Measurements from ENCODE around the gene PPP1R3F.

The PPP1R3F gene

GRCh38 chrX:49277535-49277830 is 7.9 kb downstream of the PPP1R3F start:
- no peaks in the 10 kb centered on the region for H3K9me2 ChIP-seq (replicated peaks; ENCODE audit: insufficient read depth, low read length)
- TF ChIP-seq EZH2phosphoT487 (conservative IDR thresholded peaks at IDR 0.05; ENCODE audit: low read length) (no peak), CTCF (IDR thresholded peaks at IDR 0.05; ENCODE audit: insufficient read depth, low read length, poor library complexity, severe bottlenecking) (no peak)
- no peaks in the 10 kb centered on the region for H3K36me3 ChIP-seq (ENCODE audit: low read length)
- H3K4me2 ChIP-seq (ENCODE audit: low read depth, low read length, poor library complexity, severe bottlenecking), result no peak overlapping the region
- no peak overlapping the region for H3K27ac ChIP-seq (ENCODE audit: low read depth, low read length)
- H3K9ac ChIP-seq (ENCODE audit: low read length), result no peak overlapping the region
- no peak overlapping the region for H3K4me3 ChIP-seq (ENCODE audit: insufficient read depth, low read length, poor library complexity, severe bottlenecking)
- no peaks in the 10 kb centered on the region for H3K9me3 ChIP-seq (ENCODE audit: insufficient read depth, low read length)
- no peaks in the 10 kb centered on the region for H3F3A ChIP-seq (ENCODE audit: insufficient read depth)
- H2AFZ ChIP-seq (ENCODE audit: low read depth, low read length, severe bottlenecking), result no peak overlapping the region
- no peaks in the 10 kb centered on the region for H4K20me1 ChIP-seq (ENCODE audit: low read depth, low read length)
- H3K27me3 ChIP-seq (ENCODE audit: low read length), result no peaks in the 10 kb centered on the region
- no peaks in the 10 kb centered on the region for H3K79me2 ChIP-seq (ENCODE audit: insufficient read depth, low read length)

- Histone ChIP-seq H3K4me2 (ENCODE audit: low read depth, low read length, poor library complexity, severe bottlenecking) (no peak overlapping the region), H3K4me3 (ENCODE audit: insufficient read depth, low read length, poor library complexity, severe bottlenecking) (no peak overlapping the region), H3K79me2 (ENCODE audit: insufficient read depth, low read length) (no peaks in the 10 kb centered on the region), H3K36me3 (ENCODE audit: low read length) (no peaks in the 10 kb centered on the region), H3K9me2 (replicated peaks; ENCODE audit: insufficient read depth, low read length) (no peaks in the 10 kb centered on the region), H3K27ac (ENCODE audit: low read depth, low read length) (no peak overlapping the region), H2AFZ (ENCODE audit: low read depth, low read length, severe bottlenecking) (no peak overlapping the region), H4K20me1 (ENCODE audit: low read depth, low read length) (no peaks in the 10 kb centered on the region), H3K27me3 (ENCODE audit: low read length) (no peaks in the 10 kb centered on the region), H3F3A (ENCODE audit: insufficient read depth) (no peaks in the 10 kb centered on the region), H3K9ac (ENCODE audit: low read length) (no peak overlapping the region), H3K9me3 (ENCODE audit: insufficient read depth, low read length) (no peaks in the 10 kb centered on the region)
- no peak for TF ChIP-seq CTCF (IDR thresholded peaks at IDR 0.05; ENCODE audit: insufficient read depth, low read length, poor library complexity, severe bottlenecking)
- no peak for TF ChIP-seq EZH2phosphoT487 (conservative IDR thresholded peaks at IDR 0.05; ENCODE audit: low read length)
Measured at GRCh38 chrX:49278081-49278480, 8.5 kb downstream of the PPP1R3F start.

GRCh38 chrX:49282647-49283011 is 13.0 kb downstream of the PPP1R3F start:
- H2AFZ ChIP-seq (ENCODE audit: low read depth, low read length, severe bottlenecking), result no peak overlapping the region
- TF ChIP-seq CTCF (IDR thresholded peaks at IDR 0.05; ENCODE audit: insufficient read depth, low read length, poor library complexity, severe bottlenecking), result no peak
- no peak for TF ChIP-seq EZH2phosphoT487 (conservative IDR thresholded peaks at IDR 0.05; ENCODE audit: low read length)
- no peak overlapping the region for H3K4me2 ChIP-seq (ENCODE audit: low read depth, low read length, poor library complexity, severe bottlenecking)
- no peaks in the 10 kb centered on the region for H3K9me2 ChIP-seq (replicated peaks; ENCODE audit: insufficient read depth, low read length)
- H3K9ac ChIP-seq (ENCODE audit: low read length), result no peak overlapping the region
- H3K9me3 ChIP-seq (ENCODE audit: insufficient read depth, low read length), result no peaks in the 10 kb centered on the region
- no peaks in the 10 kb centered on the region for H3F3A ChIP-seq (ENCODE audit: insufficient read depth)
- no peak overlapping the region for H3K27ac ChIP-seq (ENCODE audit: low read depth, low read length)
- H3K4me3 ChIP-seq (ENCODE audit: insufficient read depth, low read length, poor library complexity, severe bottlenecking), result no peak overlapping the region
- H3K27me3 ChIP-seq (ENCODE audit: low read length), result no peaks in the 10 kb centered on the region
- H4K20me1 ChIP-seq (ENCODE audit: low read depth, low read length), result no peaks in the 10 kb centered on the region
- no peaks in the 10 kb centered on the region for H3K36me3 ChIP-seq (ENCODE audit: low read length)
- no peaks in the 10 kb centered on the region for H3K79me2 ChIP-seq (ENCODE audit: insufficient read depth, low read length)

GRCh38 chrX:49284212-49284611 is 14.6 kb downstream of the PPP1R3F start:
- Histone ChIP-seq H3K4me3 (ENCODE audit: insufficient read depth, low read length, poor library complexity, severe bottlenecking) (no peak overlapping the region), H3F3A (ENCODE audit: insufficient read depth) (no peaks in the 10 kb centered on the region), H3K9me2 (replicated peaks; ENCODE audit: insufficient read depth, low read length) (no peaks in the 10 kb centered on the region), H3K9ac (ENCODE audit: low read length) (no peak overlapping the region), H2AFZ (ENCODE audit: low read depth, low read length, severe bottlenecking) (no peak overlapping the region), H3K4me2 (ENCODE audit: low read depth, low read length, poor library complexity, severe bottlenecking) (no peak overlapping the region), H3K36me3 (ENCODE audit: low read length) (no peaks in the 10 kb centered on the region), H3K27ac (ENCODE audit: low read depth, low read length) (no peak overlapping the region), H4K20me1 (ENCODE audit: low read depth, low read length) (no peaks in the 10 kb centered on the region), H3K27me3 (ENCODE audit: low read length) (no peaks in the 10 kb centered on the region), H3K79me2 (ENCODE audit: insufficient read depth, low read length) (no peaks in the 10 kb centered on the region), H3K9me3 (ENCODE audit: insufficient read depth, low read length) (no peaks in the 10 kb centered on the region)
- TF ChIP-seq CTCF (IDR thresholded peaks at IDR 0.05; ENCODE audit: insufficient read depth, low read length, poor library complexity, severe bottlenecking), result no peak
- TF ChIP-seq EZH2phosphoT487 (conservative IDR thresholded peaks at IDR 0.05; ENCODE audit: low read length), result no peak

Data from SU-DHL-6 (cell line).